GM21737 (cell line): ENCODE measurements around the gene AGAP2.

Experiments
- ATAC-seq: cut with Tn5 transposase; IDR thresholded peaks from one replicate; pipeline ENCODE4 v1.9.1; 2021; ENCODE audit warnings: mild to moderate bottlenecking, moderate library complexity; ENCODE audit not compliant: unreplicated experiment

The AGAP2 gene

DNA sequence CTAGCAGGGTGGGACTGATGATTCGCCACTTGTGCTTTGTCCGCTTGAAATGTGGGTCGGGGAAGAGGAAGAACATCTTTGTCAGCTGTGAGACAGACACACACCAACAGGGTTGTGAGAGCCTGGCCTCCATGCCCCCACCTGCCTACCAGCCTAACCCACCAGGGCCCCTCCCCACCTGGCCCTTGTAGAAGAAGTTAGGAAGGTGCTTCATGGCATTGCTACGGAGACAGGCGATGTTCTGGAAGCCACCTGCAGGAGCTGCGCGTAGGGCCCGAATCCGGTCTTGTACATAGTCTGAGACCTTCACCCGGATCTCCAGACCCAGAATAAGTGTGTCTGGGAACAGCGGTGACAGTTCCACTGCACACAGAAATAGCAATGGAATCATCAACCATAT lies 31.1 kb upstream of the AGAP2 start:
- ATAC-seq, result no peak

DNA sequence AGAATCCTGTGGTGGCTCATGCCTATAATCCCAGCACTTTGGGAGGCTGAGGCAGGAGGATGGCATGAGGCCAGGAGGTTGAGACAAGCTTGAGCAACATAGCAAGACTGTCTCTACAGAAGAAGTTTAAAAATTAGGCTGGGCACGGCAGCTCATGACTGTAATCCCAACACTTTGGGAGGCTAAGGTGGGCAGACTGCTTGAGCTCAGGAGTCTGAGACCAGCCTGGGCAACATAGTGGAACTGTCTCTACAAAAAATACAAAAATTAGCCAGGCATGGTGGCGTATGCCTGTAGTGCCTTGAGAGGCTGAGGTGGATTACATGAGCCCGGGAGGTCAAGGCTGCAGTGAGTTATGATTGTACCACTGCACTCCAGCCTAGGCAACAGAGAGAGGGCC lies 29.3 kb upstream of the AGAP2 start:
- no peak for ATAC-seq

DNA sequence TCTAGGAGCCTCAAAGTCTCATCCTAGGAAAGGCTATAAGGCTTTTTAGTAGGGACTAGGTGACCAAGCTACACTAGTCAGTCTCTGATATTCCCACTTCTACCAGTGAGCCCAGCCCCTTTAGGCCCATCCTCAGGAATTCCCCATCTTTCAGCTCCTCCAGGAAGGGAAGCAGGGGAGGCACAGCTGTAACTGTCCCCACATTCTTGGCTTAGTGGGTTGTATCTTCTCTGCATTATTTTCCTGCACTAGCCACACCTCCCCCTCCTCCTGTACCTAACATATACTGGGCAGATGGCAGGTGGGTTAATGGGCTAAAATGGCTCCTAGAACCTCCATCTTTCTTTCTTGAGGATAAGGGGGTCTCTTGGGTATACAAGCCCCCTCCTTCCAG lies 28.8 kb upstream of the AGAP2 start:
- no peak for ATAC-seq

DNA sequence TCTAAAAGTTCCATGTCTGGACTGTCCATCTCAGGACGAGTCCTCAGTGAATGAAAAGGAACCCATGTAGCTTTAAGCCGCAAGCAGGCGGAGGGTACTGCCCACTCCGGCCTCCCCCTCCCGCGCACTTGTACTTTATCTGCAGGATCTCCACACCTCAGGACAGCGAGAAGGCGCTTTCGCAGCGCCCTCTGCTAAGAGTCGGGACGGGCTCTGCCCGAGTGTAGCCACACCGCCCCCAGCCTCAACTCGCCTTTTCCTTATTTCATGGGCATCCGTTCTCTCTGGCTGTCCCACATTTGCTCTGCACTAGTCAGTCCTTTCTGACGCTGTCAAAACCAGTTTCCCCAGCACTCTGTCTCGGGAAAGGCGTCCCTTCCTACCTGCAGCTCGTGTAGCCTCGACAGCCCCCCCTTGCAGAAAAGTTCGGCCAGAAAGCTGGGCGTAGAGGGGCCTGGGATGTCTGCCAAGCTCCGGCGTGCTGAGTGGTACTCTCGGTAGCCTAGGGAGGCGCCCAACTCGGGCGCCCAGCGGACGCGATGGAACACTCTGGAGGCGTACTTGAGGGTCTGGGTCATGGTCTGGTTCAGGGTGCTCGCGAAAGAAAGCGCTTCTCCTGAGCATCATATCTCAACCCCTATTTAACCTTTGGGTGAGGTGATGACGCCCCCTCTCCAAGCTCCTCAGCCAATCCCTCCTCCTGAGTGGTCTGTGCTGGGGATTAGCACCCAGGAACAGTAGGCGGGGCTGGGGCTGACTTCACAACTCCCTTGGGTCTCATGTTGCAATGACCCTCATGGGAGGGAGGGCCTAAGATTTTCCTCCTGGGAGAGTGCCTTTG lies 28.1 kb upstream of the AGAP2 start, which contains the start of gene CYP27B1:
Gene CYP27B1 (minus strand): TSS at position 615 of the 841 bp plus-strand sequence. CDS start 37 bp downstream, at position 578.
- ATAC-seq, result no peak

DNA sequence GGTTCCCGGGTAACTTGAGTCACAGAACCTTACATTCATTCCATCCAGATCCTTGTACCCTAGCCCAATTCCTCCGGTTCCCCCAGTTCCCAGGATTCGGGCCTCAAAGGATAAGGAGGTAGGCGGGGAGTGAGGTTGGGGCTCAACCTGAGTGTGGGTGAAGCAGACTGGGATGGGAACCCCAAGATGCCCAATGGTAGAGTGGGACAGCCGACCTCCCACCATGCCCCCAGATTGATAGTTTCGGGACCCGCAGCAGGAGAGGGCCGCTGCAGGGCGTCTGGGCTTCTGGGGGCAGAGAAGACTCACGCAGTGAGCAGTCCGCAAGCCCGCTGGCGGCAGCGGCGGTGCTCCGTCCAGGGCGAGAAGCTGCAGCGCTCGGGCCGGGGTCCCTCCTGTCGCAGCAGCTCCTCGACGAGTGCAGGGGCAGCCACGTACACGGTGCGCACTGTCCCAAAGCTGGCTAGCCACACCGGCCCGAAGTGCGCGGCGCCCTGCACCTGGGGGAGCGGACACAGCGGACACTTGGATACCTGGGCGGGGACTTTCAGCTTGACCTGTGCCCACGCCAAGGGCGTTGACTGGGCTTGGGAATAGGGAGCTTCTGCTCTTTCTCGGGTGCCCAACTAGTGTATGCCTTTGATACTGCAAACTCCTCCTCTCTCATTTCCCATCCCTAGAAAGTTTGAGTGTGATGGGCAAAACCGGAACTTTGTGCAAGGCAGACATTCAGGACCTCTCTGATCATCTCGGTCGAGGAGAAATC lies 27.3 kb upstream of the AGAP2 start:
- no peak for ATAC-seq

DNA sequence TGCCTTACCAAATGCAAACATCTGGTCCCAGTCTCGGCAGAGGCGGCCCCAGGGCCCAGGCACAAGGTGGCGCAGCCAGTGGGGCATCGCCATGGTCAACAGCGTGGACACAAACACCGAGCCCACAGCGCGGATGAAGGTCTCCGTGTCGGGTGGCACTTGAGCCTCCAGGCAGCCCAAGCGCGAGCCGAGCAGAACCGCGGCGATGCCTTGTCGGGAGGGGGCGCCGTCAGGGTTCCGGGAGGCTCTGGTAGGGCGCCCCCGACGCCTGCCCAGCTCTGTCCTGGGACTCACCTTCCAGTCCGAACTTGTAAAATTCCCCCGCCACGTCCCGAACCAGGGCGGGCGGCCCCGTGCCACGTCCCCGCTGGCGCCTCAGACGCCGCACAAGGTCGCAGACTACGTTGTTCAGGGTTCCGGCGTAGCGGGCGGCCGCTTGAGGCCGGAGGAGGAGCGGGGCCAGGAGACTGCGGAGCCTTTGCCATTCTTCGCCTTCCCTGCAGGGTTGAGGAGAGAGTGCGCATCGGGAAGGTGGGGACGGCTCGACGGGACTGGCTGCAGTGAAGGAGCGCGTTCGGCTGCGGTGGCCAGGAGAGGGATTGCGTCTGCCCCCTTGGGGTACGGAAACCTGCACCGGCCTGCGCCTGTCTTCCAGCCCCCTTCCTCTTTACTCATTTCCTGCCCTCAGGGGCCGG lies 26.6 kb upstream of the AGAP2 start:
- no peak for ATAC-seq

DNA sequence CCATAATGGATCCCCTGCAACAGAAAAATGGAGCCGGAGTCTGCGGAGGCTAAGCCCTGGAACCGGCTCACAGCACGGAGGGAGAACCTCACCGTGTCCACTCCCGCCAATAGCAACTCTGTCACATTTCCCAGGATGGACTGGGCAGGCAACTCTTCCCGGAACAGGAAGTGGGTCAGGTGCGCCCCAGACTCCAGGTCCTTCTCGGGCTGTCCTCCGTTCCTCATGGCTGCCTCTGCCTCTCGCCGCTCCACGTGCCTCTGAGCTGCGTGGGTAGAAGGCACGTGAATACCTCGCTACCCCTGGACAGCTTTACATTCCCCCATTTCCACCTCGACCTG lies 26.1 kb upstream of the AGAP2 start:
- no peak for ATAC-seq

DNA sequence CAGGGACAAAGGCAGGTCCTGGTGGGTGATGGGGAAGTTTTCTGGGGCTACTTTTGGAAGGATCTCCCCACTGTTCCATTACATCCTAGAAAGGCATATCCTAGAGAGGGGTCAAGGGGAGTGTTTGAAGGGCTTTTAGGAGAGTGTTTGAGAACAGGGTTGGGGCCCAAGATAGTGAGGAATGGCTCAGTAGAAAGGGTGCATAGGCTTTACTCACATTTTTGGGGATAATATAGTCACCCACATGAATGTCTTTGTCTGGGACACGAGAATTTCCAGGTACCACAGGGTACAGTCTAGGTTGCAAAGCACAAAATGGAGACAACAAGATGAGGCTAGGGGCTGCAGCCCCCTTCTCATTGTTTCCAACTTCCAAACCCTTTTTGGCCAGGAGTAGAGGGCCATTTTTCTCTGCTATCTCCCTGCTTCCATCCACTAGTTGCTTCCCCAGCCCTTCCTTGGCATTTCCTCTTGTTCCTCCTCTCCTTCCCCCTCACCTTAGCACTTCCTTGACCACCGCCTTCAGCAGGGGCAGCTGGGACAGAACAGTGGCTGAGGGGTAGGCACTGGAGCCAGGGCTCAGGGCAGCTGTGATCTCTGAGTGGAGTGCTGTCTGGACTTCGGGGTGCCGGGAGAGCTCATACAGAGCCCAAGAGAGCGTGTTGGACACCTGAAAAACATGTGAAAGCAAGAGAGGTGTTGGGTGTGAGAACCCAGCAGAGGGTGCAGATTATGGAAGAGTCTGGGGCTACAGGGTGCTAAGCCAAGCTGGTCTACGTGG lies 25.5 kb upstream of the AGAP2 start:
- ATAC-seq, result no peak

DNA sequence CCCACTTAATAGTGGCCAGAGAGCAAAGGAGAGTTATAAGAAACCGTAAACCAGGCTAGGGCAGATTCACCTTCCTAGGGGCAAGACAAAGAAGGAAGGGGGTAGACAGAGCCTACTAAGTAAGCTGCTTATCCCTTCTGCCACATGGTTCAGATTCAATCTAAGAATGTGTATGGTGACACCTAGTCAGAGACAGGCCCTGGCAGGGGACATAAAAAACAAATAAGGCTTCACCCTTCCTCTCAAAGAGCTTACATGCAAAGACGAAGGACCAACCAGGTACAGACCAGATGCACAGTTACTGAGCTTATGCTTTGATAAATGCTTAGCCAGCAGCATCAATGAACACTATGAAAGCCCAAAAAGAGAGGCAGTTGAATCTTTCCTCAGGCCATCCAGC lies 23.9 kb upstream of the AGAP2 start:
- no peak for ATAC-seq

DNA sequence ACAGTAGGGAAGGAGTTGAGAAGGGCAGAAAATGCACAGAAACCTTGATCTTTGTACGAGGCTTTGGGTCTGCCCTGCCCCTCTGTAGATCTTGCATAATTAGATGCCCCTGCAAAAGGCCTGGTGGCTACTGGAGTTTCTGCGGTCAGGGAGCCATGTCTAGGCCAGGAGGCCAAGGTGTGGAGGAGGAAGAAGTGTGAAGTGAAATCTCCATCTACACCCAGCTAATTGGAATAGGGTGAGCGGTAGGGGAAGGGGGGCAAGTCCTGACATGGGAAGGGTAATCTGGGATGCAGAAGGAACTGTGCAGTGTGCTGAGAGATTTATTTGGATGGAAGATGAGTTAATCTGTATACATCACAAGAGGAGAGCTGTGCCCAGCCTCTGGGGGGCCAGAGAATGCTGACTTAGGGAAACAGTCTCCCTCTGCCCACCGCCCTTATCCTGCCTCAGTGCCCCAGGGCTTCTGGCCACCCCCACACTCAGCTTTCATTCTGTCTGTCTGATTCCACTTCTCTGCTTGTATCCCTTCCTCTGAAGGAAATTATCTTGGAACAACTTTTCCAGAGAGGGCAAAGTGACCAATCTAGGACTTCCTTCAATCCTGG lies 23.0 kb upstream of the AGAP2 start:
- ATAC-seq, result no peak

DNA sequence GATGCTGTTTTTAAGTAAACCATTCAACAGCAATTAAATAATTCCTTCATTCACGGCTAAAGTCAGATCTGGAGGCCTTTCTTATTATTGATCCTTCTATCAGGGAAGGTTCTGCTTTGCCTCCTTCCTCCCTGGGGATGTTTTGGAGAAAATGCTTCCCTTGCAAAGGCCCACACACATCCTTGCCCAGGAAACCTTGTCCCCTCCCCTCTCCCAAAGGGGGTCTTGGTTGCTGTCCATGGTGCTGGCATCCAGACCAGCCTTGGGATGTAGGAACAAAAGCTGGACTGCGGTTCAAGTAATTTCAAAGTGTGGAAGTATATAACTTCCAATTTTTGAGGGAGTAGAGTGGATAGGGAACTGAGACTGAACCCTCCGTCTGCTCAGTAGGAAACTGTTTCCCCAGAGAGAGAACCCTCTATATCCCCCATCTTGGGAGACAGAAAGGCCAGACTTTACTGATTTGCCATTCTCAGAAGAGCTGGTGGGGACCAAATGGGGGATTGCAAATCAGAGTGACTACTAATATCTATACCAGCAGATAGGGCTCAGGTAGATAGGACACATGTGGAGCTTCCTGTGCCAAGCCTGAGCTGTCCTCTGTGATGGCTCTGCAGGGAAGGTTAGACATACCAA lies 21.9 kb upstream of the AGAP2 start:
- no peak for ATAC-seq

DNA sequence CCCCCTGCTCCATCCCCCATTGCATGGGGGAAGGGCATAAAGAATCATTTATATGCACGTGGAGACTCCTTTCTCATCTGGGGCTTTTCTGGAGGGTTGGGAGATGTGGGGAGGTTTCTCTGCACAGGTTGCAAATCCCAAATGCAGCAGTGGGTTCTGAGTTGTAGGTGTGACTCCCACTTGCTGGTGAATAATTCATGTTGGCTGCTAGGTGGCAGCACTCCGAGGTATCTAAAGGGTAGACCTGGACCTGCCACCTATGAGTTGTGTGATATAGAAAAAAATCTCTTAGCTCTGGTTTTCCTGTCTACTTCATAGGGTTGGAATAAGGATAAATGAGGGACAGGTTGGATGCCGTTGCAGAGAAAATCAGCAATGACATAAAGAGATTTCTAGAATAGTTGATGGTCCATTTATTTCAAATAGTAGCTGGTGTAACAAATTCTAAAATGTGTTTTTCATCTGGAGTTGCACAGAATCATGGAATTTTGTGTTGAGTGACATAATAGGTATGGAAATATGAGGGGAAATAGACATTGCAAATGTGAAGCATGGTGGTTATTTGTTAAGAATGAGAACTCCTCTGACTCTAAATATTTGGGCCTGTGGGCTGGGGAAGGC lies 20.9 kb upstream of the AGAP2 start:
- ATAC-seq, result no peak

DNA sequence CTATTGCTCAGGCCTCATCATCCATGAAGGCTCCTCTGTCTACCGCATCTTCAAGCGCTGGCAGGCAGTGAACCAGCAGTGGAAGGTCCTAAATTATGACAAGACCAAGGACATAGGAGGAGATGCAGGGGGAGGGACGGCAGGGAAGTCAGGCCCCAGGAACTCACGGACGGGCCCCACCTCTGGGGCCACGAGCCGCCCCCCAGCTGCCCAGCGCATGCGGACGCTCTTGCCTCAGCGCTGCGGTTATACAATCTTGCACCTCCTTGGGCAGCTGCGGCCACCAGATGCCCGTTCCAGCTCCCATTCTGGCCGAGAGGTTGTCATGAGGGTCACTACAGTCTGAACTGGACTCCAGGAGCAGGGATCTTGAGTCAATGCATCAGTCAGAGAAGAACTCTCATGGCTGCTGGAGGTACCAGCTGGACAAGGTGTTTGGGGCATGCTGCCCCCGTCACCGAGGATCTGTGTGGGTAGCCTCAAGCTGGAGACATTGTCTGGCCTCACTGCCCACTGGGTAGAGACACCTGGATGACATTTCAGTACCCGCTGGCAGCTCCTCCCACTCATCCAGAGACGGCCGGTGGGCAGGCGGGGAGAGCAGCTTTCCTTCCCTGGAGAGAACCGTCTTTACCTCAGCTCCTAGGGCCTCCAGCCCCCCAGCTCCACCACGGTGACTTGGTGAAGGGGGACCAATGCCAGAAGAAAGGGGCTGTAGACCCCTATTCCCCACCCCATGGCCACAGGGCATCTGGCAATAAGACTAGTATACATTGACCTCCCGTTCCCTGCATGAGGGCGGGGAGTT lies 20.2 kb upstream of the AGAP2 start:
- no peak for ATAC-seq

DNA sequence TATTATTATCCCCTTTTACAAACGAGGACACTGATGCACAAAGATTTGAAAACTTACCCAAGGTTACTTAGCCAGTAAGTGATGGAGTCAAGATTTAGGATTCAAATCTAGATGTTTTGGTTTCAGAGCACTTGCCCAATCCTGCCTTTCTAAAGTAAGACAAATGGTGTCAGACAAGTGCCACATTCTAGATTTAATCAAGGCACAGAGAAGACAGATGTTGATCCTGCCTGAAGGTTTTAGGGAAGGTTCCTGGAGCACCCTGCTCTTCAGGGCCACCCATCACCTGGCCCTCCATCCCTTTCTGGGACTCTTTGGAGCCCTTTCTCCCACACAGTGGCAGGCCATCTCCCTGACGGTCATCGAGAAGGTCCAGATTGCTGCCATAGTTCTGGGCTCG lies 19.2 kb upstream of the AGAP2 start:
- no peak for ATAC-seq

DNA sequence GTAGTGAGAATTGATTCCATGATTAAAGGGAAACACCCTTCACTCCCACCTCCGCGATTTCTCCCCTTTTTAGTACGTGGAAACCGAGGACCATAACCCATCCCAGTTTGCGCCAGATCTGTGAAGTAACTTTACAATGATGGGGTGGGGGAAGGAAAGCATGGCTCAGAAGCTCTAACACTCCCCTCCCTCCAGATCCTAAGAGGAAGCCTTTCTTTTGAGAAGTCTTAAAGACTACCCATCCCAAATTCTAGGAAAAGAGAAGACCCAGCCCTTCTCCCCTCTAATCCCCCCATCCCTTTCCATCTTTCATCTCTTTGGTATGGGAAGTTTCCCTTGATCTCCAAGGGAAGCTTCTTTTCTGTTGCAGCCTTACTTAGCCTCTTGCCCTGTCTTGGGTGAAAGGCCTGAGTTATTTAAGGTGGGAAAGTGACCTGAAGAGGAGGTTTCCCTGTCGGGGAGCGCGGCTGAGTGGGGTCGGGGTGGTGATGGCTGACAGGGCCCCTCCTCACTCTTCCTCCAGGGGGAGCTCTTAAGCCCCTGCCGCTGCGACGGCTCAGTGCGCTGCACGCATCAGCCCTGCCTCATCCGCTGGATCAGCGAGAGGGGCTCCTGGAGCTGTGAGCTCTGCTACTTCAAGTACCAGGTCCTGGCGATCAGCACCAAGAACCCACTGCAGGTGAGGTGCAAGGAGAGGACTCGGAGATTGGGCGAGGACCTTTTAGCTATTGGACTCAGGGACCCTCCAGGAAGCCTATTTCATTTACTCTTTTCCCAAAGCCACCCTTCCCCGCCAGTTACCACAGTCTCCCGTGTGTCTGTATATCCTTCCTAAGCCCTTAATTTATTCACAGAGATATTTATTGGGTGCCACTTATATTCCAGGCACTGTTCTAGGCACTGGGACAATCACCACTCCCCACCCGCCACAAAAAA lies 18.1 kb upstream of the AGAP2 start:
- ATAC-seq, result no peak

DNA sequence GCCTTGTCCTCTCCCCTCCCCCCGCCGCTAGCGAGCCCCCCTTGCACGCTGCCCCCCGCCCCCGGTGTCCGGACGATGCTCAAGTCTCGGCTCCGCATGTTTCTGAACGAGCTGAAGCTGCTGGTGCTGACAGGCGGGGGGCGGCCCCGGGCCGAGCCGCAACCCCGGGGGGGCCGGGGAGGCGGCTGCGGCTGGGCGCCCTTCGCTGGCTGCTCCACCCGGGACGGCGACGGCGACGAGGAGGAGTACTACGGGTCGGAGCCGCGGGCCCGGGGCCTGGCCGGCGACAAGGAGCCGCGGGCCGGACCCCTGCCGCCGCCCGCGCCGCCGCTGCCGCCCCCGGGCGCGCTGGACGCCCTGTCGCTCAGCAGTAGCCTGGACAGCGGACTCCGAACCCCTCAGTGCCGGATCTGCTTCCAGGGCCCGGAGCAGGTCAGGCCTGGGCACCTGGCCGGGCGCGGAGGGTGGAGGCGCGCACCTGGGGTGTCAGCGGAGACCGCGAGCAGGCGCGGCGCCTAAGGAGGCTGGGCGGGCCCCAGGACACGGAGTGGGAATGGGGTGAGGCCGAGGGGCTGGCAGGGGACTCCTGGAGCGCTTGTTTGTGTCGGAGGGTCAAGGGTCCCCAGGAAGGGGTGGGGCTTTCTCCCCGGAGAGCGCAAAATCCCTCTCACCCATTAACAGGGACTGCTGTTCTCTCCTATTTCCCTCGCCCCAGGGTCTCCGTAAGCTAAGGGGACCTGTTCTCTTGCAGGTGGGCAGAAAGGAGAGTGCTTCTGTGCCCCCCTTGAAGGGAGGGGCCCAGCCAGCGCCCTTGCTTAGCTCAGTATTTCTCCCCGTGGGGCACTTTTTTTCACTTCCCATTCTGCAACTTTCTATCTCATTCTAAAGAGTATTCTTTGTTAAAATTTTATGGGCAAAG lies 17.2 kb upstream of the AGAP2 start:
- ATAC-seq, result no peak

DNA sequence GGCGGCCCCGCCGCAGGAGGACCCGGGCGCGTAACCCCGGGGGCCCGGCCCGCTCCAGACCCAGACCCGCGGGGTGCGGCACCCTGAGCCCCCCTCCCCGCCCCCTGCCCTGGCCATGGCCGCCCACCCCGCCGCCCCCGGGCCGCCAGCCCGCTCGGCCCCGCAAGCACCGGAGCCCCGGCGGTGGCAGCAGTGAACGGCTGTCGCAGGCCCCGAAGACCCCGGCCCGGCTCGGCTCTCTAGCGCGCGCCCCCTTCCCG lies 16.6 kb upstream of the AGAP2 start:
- no peak for ATAC-seq
